Hepatocyte (in vitro differentiated cells): Measurements from ENCODE around the gene ZNF101.

Experiments
- CTCF ChIP-seq: fragments of 200-600 bp; sonication (generic); IDR thresholded peaks from 2 replicates; pipeline ENCODE4 v1.5.1; 2016; ENCODE audit warnings: antibody characterized with exemption, mild to moderate bottlenecking; ENCODE audit not compliant: poor library complexity
- EZH2 ChIP-seq: fragments of 200-600 bp; sonication (generic); IDR thresholded peaks from 2 replicates; pipeline ENCODE4 v1.6.1; 2016; ENCODE audit warnings: antibody characterized with exemption, mild to moderate bottlenecking, borderline replicate concordance

- TF ChIP-seq CTCF (no peak), EZH2 (no peak)
Measured at GRCh38 chr19:19655641-19656343, 12.8 kb upstream of the ZNF101 start.
